Measurements from ENCODE around the gene GALNT17. TPM values are rescaled to one million over a fixed set of nuclear protein-coding genes. Genes with fewer than 3 reads are reported as not detected.

GALNT17 gene
- total RNA-seq, result 10 to 100 TPM; 51.1 to 95.6 (median 69.8) TPM

GRCh38 chr7:71132127-71132376 is at the start of gene GALNT17:
GALNT17 (plus strand) TSS chr7:71132144.
- Histone ChIP-seq H3K36me3 (no peaks in the 10 kb centered on the region), H3K4me1 (peaks cover 0 to 60% (median 48%) of the 10 kb centered on the region in 4 donors), H3K27me3 (peaks cover 0 to 26% (median 0%) of the 10 kb centered on the region in 4 donors), H3K27ac (replicated peaks in 1 of 4) (peak within 1 kb of the TSS; percentile 81 to 90 (median 85)), H3K9me3 (no peaks in the 10 kb centered on the region), H3K4me3 (peak within 1 kb of the TSS; percentile 79 to 86 (median 82))
- intact Hi-C loops (cut with DNase I), result loop anchor here (5.0 to 10.0 kb wide), 2 partner anchors 383 to 600 kb away; no protein-coding TSS in a partner anchor
- no CpG with 5 or more reads among the region's 34 CpGs for WGBS
- TF ChIP-seq POLR2AphosphoS5 (IDR thresholded peaks at IDR 0.05) (no peak), EP300 (IDR thresholded peaks at IDR 0.05) (no peak), CTCF (IDR thresholded peaks at IDR 0.05) (no peak), POLR2A (IDR thresholded peaks at IDR 0.05; ENCODE audit: low read depth) (no peak)
- DNase-seq (ENCODE audit: extremely low spot score), result no peak

DNA sequence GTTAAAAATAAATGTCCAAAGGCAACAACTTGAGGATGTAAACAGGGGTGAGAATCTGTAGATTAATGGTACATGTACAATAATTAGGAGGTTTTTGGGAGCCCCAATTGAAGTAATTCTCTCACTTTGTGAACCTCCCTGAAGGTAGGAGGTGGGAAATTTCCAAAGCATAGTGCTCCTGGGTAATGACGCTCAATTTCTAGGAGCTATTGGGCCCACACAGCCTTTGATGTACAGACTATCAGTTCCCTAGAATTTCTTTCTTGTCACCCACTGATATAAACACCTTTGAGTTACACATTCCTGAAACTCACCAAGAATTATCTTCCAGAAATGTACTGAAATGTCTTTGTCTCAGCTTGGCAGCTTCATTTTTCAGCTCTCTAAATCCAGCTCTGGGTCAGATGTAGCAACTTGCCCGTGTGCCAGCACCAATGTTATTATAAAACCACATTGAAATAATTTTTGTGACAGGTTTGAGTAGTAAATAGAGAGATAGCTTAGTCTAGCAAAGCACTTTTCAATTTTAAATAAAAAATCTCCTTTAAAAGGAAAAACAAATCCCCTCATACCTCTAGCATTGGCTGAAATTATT is 36.6 kb upstream of the GALNT17 start:
- H3K36me3 ChIP-seq, result no peaks in the 10 kb centered on the region
- no peaks in the 10 kb centered on the region for H3K27me3 ChIP-seq
- 50% methylated on average over 2 of the region's 2 CpGs for WGBS
- TF ChIP-seq POLR2A (IDR thresholded peaks at IDR 0.05; ENCODE audit: low read depth) (no peak), CTCF (IDR thresholded peaks at IDR 0.05) (no peak), POLR2AphosphoS5 (IDR thresholded peaks at IDR 0.05) (no peak), EP300 (IDR thresholded peaks at IDR 0.05) (no peak)
- H3K9me3 ChIP-seq, result peaks cover 0 to 9% (median 0%) of the 10 kb centered on the region in 4 donors
- DNase-seq (ENCODE audit: extremely low spot score), result no peak
- H3K27ac ChIP-seq (replicated peaks in 1 of 4), result no peak overlapping the region
- peaks cover 0 to 10% (median 5%) of the 10 kb centered on the region in 4 donors for H3K4me1 ChIP-seq
- no peak overlapping the region for H3K4me3 ChIP-seq
- intact Hi-C loops (cut with DNase I), result no loop called here

DNA sequence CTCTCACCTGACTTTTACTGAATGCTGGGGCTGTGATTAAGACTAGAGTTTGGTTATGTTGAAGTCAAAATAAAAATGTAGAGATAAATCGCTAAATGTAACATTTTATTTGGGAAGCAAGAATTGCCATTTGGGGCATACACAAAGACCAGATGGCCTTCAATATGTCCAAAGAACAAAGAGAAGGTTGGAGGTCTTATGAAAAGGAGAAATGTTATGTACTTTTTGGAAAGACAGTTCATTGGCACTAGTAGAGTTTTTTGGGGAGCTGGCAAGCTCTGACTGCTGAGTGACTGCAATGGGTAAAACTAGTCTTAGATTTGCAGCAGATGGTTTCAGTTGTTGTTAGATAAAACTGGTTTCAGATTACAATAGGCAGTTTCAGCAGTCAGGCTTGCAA is 35.6 kb upstream of the GALNT17 start:
- no peak for DNase-seq (ENCODE audit: extremely low spot score)
- H3K4me1 ChIP-seq, result peaks cover 0 to 10% (median 5%) of the 10 kb centered on the region in 4 donors
- H3K27ac ChIP-seq (replicated peaks in 1 of 4), result no peak overlapping the region
- H3K27me3 ChIP-seq, result no peaks in the 10 kb centered on the region
- intact Hi-C loops (cut with DNase I), result no loop called here
- WGBS, result 78% methylated on average over 1 of the region's 1 CpG
- no peak for TF ChIP-seq POLR2AphosphoS5 (IDR thresholded peaks at IDR 0.05)
- TF ChIP-seq CTCF (IDR thresholded peaks at IDR 0.05), result no peak
- TF ChIP-seq EP300 (IDR thresholded peaks at IDR 0.05), result no peak
- TF ChIP-seq POLR2A (IDR thresholded peaks at IDR 0.05; ENCODE audit: low read depth), result no peak
- no peaks in the 10 kb centered on the region for H3K36me3 ChIP-seq
- no peak overlapping the region for H3K4me3 ChIP-seq
- peaks cover 0 to 9% (median 0%) of the 10 kb centered on the region in 4 donors for H3K9me3 ChIP-seq

GRCh38 chr7:71106226-71106625 is 25.7 kb upstream of the GALNT17 start:
- WGBS, result 91% methylated on average over 4 of the region's 4 CpGs
- intact Hi-C loops (cut with DNase I), result no loop called here
- Histone ChIP-seq H3K4me1 (no peaks in the 10 kb centered on the region), H3K27ac (replicated peaks in 1 of 4) (no peak overlapping the region), H3K9me3 (peaks cover 0 to 4% (median 0%) of the 10 kb centered on the region in 4 donors), H3K27me3 (no peaks in the 10 kb centered on the region), H3K4me3 (no peak overlapping the region), H3K36me3 (no peaks in the 10 kb centered on the region)
- no peak for DNase-seq (ENCODE audit: extremely low spot score)
- no peak for TF ChIP-seq POLR2A (IDR thresholded peaks at IDR 0.05; ENCODE audit: low read depth)
- no peak for TF ChIP-seq EP300 (IDR thresholded peaks at IDR 0.05)
- no peak for TF ChIP-seq CTCF (IDR thresholded peaks at IDR 0.05)
- TF ChIP-seq POLR2AphosphoS5 (IDR thresholded peaks at IDR 0.05), result no peak

DNA sequence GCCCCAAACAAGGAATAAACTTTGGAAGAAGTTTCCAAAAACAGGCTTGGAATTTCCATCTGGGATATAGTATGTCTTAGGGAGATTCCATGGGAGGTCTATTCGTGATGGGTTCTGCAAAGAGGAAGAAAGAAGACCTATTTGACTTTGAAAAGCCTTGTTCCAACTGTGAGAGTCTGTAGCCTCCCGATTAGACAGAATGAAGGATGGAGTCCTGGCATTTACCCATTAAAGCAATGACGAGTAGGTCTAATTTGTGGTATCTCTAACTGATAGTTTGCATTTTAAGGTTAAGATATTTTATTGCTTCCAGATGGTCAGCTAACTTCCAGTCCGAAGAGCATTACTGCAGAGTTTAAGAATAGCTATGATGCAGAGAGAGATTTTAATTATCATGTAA is 19.5 kb upstream of the GALNT17 start:
- Histone ChIP-seq H3K36me3 (no peaks in the 10 kb centered on the region), H3K27me3 (no peaks in the 10 kb centered on the region), H3K27ac (replicated peaks in 1 of 4) (no peak overlapping the region), H3K4me3 (no peak overlapping the region), H3K9me3 (peaks cover 0 to 5% (median 0%) of the 10 kb centered on the region in 4 donors), H3K4me1 (no peaks in the 10 kb centered on the region)
- WGBS, result 40% methylated on average over 4 of the region's 4 CpGs
- no peak for DNase-seq (ENCODE audit: extremely low spot score)
- intact Hi-C loops (cut with DNase I), result no loop called here
- no peak for TF ChIP-seq CTCF (IDR thresholded peaks at IDR 0.05)
- no peak for TF ChIP-seq POLR2A (IDR thresholded peaks at IDR 0.05; ENCODE audit: low read depth)
- no peak for TF ChIP-seq POLR2AphosphoS5 (IDR thresholded peaks at IDR 0.05)
- TF ChIP-seq EP300 (IDR thresholded peaks at IDR 0.05), result no peak

All from esophagus muscularis mucosa (tissue), 4 donors.